ENCODE data around the gene DNAAF3. TPM values are rescaled to one million over a fixed set of nuclear protein-coding genes. Genes with fewer than 3 reads are reported as not detected.

DNAAF3 gene
- total RNA-seq, 4 donors from 2014 or later = 3.3 to 9.1 (median 5.5) TPM

- intact Hi-C loops (cut with DNase I) = no loop called here
These were observed 56.7 kb downstream of the DNAAF3 start for GRCh38 chr19:55109527-55110291.

More at GRCh38 chr19:55109527-55110291, 56.7 kb downstream of the DNAAF3 start:
- TF ChIP-seq CTCF (IDR thresholded peaks at IDR 0.05) (no peak), POLR2A (IDR thresholded peaks at IDR 0.05) (no peak)
- no peak for DNase-seq
- no peaks in the 10 kb centered on the region for H3K9me3 ChIP-seq
- no peak overlapping the region for H3K27ac ChIP-seq
- peaks cover 16 to 22% of the 10 kb centered on the region in 2 donors for H3K4me1 ChIP-seq
- WGBS, 2 donors = 87 to 89% methylated on average over 12 to 19 of the region's 20 CpGs
- H3K4me3 ChIP-seq (replicated peaks in 1 of 3) = no peak overlapping the region
- peaks cover 5 to 9% of the 10 kb centered on the region in 2 donors for H3K36me3 ChIP-seq
- no peaks in the 10 kb centered on the region for H3K27me3 ChIP-seq

Small RNA genes within 50 kb of the gene (microRNA-seq; reads per million reads assigned to microRNA genes)
- gene MIR7975 = not detected

Small RNA genes within 50 kb of the gene (small RNA-seq; reads per million reads assigned to genes)
- gene MIR7975 = not detected
- not detected for gene RF01210

Other genes starting within 250 kb of the DNAAF3 start
- not detected for gene NLRP7, start 219.1 kb downstream of the DNAAF3 start, total RNA-seq
- gene NLRP2, start 200.2 kb downstream of the DNAAF3 start, total RNA-seq = 10 to 100 TPM in 3 of 4 donors, 1 to 10 TPM in 1; 3.1 to 17.6 (median 11.1) TPM
- gene GP6, start 128.3 kb downstream of the DNAAF3 start, total RNA-seq = under 1 TPM in 1 of 4 donors, not detected in 3; 0.78 TPM
- gene RDH13, start 103.5 kb downstream of the DNAAF3 start, total RNA-seq = 10 to 100 TPM; 35.7 to 44.1 (median 38.3) TPM
- 10 to 100 TPM; 60.6 to 84.8 (median 73.3) TPM for gene EPS8L1, start 90.7 kb downstream of the DNAAF3 start, total RNA-seq
- gene PPP1R12C, start 49.0 kb downstream of the DNAAF3 start, total RNA-seq = 100 to 1,000 TPM in 1 of 4 donors, 10 to 100 TPM in 3; 40.0 to 110 (median 76.1) TPM
- not detected for gene TNNT1, start 17.4 kb downstream of the DNAAF3 start, total RNA-seq
- not detected for gene TNNI3, start 8.9 kb downstream of the DNAAF3 start, total RNA-seq
- not detected for gene SYT5, start 13.7 kb upstream of the DNAAF3 start, total RNA-seq
- gene PTPRH, start 42.9 kb upstream of the DNAAF3 start, total RNA-seq = 1 to 10 TPM in 1 of 4 donors, under 1 TPM in 2, not detected in 1; 0.11 to 2.6 (median 0.54) TPM
- gene TMEM86B, start 62.1 kb upstream of the DNAAF3 start, total RNA-seq = 1 to 10 TPM; 1.6 to 5.8 (median 2.9) TPM
- 10 to 100 TPM; 26.1 to 99.8 (median 54.2) TPM for gene PPP6R1, start 92.4 kb upstream of the DNAAF3 start, total RNA-seq
- 10 to 100 TPM; 24.2 to 48.4 (median 31.2) TPM for gene HSPBP1, start 113.5 kb upstream of the DNAAF3 start, total RNA-seq
- gene BRSK1, start 117.4 kb upstream of the DNAAF3 start, total RNA-seq = 1 to 10 TPM in 1 of 4 donors, under 1 TPM in 1, not detected in 2; 0.83 to 1.2 TPM
- 1 to 10 TPM in 1 of 4 donors, not detected in 3; 1.3 TPM for gene TMEM150B, start 158.7 kb upstream of the DNAAF3 start, total RNA-seq
- 10 to 100 TPM in 3 of 4 donors, 1 to 10 TPM in 1; 7.5 to 22.0 (median 15.4) TPM for gene KMT5C, start 173.3 kb upstream of the DNAAF3 start, total RNA-seq
- under 1 TPM in 1 of 4 donors, not detected in 3; 0.94 TPM for gene COX6B2, start 188.1 kb upstream of the DNAAF3 start, total RNA-seq
- gene GARIN5B, start 196.6 kb upstream of the DNAAF3 start, total RNA-seq = not detected
- gene IL11, start 203.8 kb upstream of the DNAAF3 start, total RNA-seq = not detected
- gene TMEM190, start 210.2 kb upstream of the DNAAF3 start, total RNA-seq = not detected
- gene TMEM238, start 217.7 kb upstream of the DNAAF3 start, total RNA-seq = 10 to 100 TPM in 3 of 4 donors, 1 to 10 TPM in 1; 6.3 to 73.5 (median 31.2) TPM
- 100 to 1,000 TPM; 156 to 404 (median 205) TPM for gene RPL28, start 219.3 kb upstream of the DNAAF3 start, total RNA-seq
- gene UBE2S, start 241.2 kb upstream of the DNAAF3 start, total RNA-seq = 10 to 100 TPM in 2 of 4 donors, 1 to 10 TPM in 2; 5.7 to 13.3 (median 9.8) TPM